Transverse colon (tissue), 4 donors: ENCODE measurements around the gene VPS18.

Source experiments
- CTCF ChIP-seq, 5 experiments: fragments of 200-600 bp in 3 of 5; fragments of 450-650 bp in 2 of 5; sonication (generic) in 3 of 5; IDR thresholded peaks; 1 replicate in 2 of 5; 2 replicates in 3 of 5; pipeline ENCODE4 v1.5.1; 2016 to 2017; ENCODE audit warnings: antibody characterized with exemption in 5 of 5, inconsistent platforms in 3 of 5, mild to moderate bottlenecking in 2 of 5, moderate library complexity in 1 of 5
- POLR2A ChIP-seq: fragments of 450-650 bp; IDR thresholded peaks from one replicate; pipeline ENCODE4 v1.6.1; 2016; ENCODE audit warnings: antibody characterized with exemption, mild to moderate bottlenecking, moderate library complexity
- POLR2AphosphoS5 ChIP-seq, 3 donors: sonication (generic); formaldehyde crosslinking; IDR thresholded peaks; one replicate each; pipeline ENCODE4 v1.6.1; 2016; ENCODE audit warnings: antibody characterized with exemption in 3 of 3

GRCh38 chr15:40937762-40938535 lies 43.7 kb downstream of the VPS18 start:
- peak in 4 of 5 experiments; percentile 25 to 66 (median 44) for TF ChIP-seq CTCF (IDR thresholded peaks at IDR 0.05)
- TF ChIP-seq POLR2A, result no peak
- TF ChIP-seq POLR2AphosphoS5 (IDR thresholded peaks at IDR 0.05), result no peak
